Bronchial epithelial cell (primary cell): ENCODE data around the gene MRPL57. TPM values are rescaled to one million over a fixed set of nuclear protein-coding genes. Genes with fewer than 3 reads are reported as not detected.
"Not testable (repeated sequence)": the region's sequence is repeated elsewhere in the genome, so short reads cannot be mapped to it uniquely, and the experiment has no call there.

ENCODE experiments used
- DNase-seq: peaks from one replicate; pipeline ENCODE4 v3.0.0-alpha.2; 2010; ENCODE audit warnings: low read depth
- FAIRE-seq: peaks from 2 replicates; lab custom pipeline; 2011; peaks lifted over from hg19 to GRCh38; lab: Jason Lieb, UNC
- H3K27me3 ChIP-seq: 2 replicates; pipeline ENCODE4 v1.5.1; 2011; ENCODE audit warnings: low read length; ENCODE audit not compliant: control insufficient read depth, insufficient read depth
- H3K36me3 ChIP-seq: 2 replicates; pipeline ENCODE4 v1.5.1; 2011; ENCODE audit warnings: low read length; ENCODE audit not compliant: control insufficient read depth, insufficient read depth
- H3K4me3 ChIP-seq: 2 replicates; pipeline ENCODE4 v1.5.1; 2011; ENCODE audit warnings: mild to moderate bottlenecking, low read depth, low read length, control low read depth
- total RNA-seq: library from RNA; depleted of rRNA; stranded (reverse); fragments of >200 nt; gene quantifications from 2 replicates; pipeline ENCODE4 v1.2.1, GENCODE V29; 2014
- TF ChIP-seq, protein P1 (sequence below): IDR thresholded peaks from 2 replicates; pipeline ENCODE4 v1.5.1; 2011; ENCODE audit warnings: mild to moderate bottlenecking, moderate library complexity, low read length, control low read depth, inconsistent platforms; ENCODE audit not compliant: insufficient read depth, severe bottlenecking

The MRPL57 gene
- 23.2 and 24.8 TPM in 2 replicates for total RNA-seq

DNA sequence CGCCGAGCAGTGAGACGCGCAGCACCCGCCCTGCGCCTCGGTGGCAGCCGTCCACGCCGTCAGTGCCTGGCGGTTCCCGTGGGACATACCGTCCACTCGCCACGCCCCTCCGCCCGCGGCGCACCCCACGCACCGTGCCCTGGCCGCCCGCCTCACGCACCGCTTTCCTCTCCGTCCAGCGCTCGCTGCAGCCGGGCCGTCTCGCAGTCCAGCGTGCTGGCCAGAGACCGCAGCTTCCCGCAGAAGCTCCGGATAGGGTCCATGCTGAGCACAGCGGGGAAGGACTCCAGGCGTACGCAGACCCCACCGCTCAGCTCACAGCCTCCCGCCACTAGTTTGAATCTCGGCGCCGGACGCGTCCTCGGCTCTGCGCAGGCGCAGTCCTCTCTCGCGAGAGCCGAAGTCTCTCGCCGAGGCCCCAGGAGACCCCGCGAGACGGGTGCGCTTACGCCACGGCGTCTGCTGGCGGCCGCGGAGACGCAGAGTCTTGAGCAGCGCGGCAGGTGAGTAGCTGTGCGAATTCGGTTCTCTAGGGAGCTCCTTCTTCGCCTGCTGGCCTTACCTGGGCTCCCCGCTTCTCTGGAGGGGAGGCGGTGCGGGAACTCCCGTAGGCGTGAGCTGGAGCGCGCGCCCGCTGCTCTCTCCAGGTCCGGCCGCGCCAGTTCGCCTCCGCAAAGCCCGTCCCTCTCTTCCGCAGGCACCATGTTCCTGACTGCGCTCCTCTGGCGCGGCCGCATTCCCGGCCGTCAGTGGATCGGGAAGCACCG, at the start of gene MRPL57, which contains the start of gene SKA3:
MRPL57 (plus strand) TSS at position 444 of the 767 bp plus-strand sequence; CDS start at position 703, 259 bp downstream.
SKA3 (minus strand) TSS at position 338 of the 767 bp plus-strand sequence; CDS start at position 263, 75 bp downstream.
- Histone ChIP-seq H3K36me3 (no peaks in the 10 kb centered on the region), H3K4me3 (peak within 1 kb of the TSS; percentile 97), H3K27me3 (no peaks in the 10 kb centered on the region)
- FAIRE-seq (no peak), DNase-seq (peak; percentile 80)
- TF ChIP-seq, protein P1, sequence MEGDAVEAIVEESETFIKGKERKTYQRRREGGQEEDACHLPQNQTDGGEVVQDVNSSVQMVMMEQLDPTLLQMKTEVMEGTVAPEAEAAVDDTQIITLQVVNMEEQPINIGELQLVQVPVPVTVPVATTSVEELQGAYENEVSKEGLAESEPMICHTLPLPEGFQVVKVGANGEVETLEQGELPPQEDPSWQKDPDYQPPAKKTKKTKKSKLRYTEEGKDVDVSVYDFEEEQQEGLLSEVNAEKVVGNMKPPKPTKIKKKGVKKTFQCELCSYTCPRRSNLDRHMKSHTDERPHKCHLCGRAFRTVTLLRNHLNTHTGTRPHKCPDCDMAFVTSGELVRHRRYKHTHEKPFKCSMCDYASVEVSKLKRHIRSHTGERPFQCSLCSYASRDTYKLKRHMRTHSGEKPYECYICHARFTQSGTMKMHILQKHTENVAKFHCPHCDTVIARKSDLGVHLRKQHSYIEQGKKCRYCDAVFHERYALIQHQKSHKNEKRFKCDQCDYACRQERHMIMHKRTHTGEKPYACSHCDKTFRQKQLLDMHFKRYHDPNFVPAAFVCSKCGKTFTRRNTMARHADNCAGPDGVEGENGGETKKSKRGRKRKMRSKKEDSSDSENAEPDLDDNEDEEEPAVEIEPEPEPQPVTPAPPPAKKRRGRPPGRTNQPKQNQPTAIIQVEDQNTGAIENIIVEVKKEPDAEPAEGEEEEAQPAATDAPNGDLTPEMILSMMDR = no peak

- Histone ChIP-seq H3K36me3 (no peaks in the 10 kb centered on the region), H3K27me3 (no peaks in the 10 kb centered on the region), H3K4me3 (no peak overlapping the region)
- TF ChIP-seq, protein P1 = no peak
- FAIRE-seq (no peak), DNase-seq (no peak)
Observed at GRCh38 chr13:21130116-21130515, 46.3 kb upstream of the MRPL57 start.

GRCh38 chr13:21133077-21133476, 43.4 kb upstream of the MRPL57 start:
- FAIRE-seq (no peak), DNase-seq (no peak)
- H3K4me3 ChIP-seq = no peak overlapping the region
- TF ChIP-seq, protein P1 = no peak
- H3K27me3 ChIP-seq = no peaks in the 10 kb centered on the region
- no peaks in the 10 kb centered on the region for H3K36me3 ChIP-seq

- FAIRE-seq (no peak), DNase-seq (no peak)
- no peaks in the 10 kb centered on the region for H3K36me3 ChIP-seq
- H3K27me3 ChIP-seq = no peaks in the 10 kb centered on the region
- TF ChIP-seq, protein P1 = no peak
- H3K4me3 ChIP-seq = no peak overlapping the region
Observed at GRCh38 chr13:21134475-21134874, 42.0 kb upstream of the MRPL57 start.

- H3K4me3 ChIP-seq, DNase-seq, H3K27me3 ChIP-seq, H3K36me3 ChIP-seq, FAIRE-seq: not testable (repeated sequence)
Observed at GRCh38 chr13:21135833-21136232, 40.6 kb upstream of the MRPL57 start.

DNA sequence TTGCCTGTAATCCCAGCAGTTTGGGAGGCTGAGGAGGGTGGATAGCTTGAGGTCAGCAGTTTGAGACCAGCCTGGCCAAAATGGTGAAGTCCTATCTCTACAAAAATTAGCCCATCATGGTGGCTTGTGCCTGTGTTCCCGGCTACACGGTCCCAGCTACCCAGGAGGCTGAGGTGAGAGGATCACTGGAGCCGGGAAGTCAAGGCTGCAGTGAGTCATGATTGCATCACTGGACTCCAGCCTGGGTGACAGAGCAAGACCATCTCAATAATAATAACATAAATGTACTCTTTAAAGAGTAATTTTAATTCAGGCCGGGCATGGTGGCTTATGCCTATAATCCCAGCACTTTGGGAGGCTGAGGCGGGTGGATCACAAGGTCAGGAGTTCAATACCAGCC, 38.8 kb upstream of the MRPL57 start:
- H3K27me3 ChIP-seq = no peaks in the 10 kb centered on the region
- no peaks in the 10 kb centered on the region for H3K36me3 ChIP-seq
- no peak overlapping the region for H3K4me3 ChIP-seq
- TF ChIP-seq, protein P1 = no peak
- no peak for FAIRE-seq
- DNase-seq = peak; percentile 50
